ENCODE measurements around the gene EXOC1. TPM values are rescaled to one million over a fixed set of nuclear protein-coding genes. Genes with fewer than 3 reads are reported as not detected.

EXOC1 gene
- total RNA-seq, 4 donors from 2014 or later = 52.3 to 75.4 (median 61.3) TPM

GRCh38 chr4:55949482-55949802, 96.0 kb downstream of the EXOC1 start:
- no peak for TF ChIP-seq CTCF (IDR thresholded peaks at IDR 0.05; ENCODE audit: low read depth)

- no peak for TF ChIP-seq CTCF (IDR thresholded peaks at IDR 0.05; ENCODE audit: low read depth)
Measured at GRCh38 chr4:55951191-55951922, 97.9 kb downstream of the EXOC1 start.

Small RNA genes within 50 kb of the gene (small RNA-seq; reads per million reads assigned to genes)
- not detected for gene RNU6-652P

Other genes with a start within 250 kb of the EXOC1 start
- not detected for gene NMU, start 217.3 kb upstream of the EXOC1 start, total RNA-seq
- not detected for gene EXOC1L, start 33.9 kb upstream of the EXOC1 start, total RNA-seq
- gene CEP135, start 95.3 kb downstream of the EXOC1 start, total RNA-seq = 10 to 100 TPM in 1 of 4 donors, 1 to 10 TPM in 3; 5.1 to 11.1 (median 7.4) TPM